ENCODE results near the gene CYREN. TPM values are rescaled to one million over a fixed set of nuclear protein-coding genes. Genes with fewer than 3 reads are reported as not detected.

The CYREN gene
- total RNA-seq, 4 donors from 2014 or later = 40.3 to 54.4 (median 46.8) TPM

DNA sequence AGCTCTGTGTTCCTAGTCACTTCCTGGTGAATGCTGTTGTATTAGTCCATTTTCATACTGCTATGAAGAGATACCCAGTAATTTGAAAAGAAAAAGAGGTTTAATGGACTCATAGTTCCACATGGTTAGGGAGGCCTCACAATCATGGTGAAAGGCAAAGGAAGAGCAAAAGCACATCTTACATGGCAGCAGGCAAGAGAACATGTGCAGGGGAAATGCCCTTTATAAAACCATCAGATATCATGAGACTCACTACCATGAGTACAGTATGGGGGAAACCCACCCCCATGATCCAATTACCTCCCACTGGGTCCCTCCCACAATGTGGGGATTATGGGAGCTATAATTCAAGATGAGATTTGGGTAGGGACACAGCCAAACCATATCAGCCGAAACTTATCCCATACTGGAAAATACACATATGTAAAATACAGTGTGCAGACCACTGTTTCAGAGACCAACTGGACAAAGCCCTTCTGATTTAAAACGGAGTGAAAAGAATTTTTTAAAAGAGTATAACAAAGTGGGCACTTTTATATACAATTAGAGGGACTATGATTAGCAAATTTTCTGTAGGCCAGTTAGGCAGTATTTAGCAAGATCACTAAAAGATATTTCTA, 8.0 kb downstream of the CYREN start:
- intact Hi-C loops (cut with DNase I) = loop anchor here (10.0 kb wide), 1 partner anchor 508 kb away; no protein-coding TSS in a partner anchor
- WGBS, 2 donors = 90 to 93% methylated on average over 2 of the region's 2 CpGs
- Histone ChIP-seq H3K4me3 (replicated peaks in 1 of 3) (no peak overlapping the region), H3K9me3 (no peaks in the 10 kb centered on the region), H3K36me3 (peaks cover 17 to 22% of the 10 kb centered on the region in 2 donors), H3K27ac (peak overlapping the region in 1 of 3 donors; percentile 43), H3K27me3 (no peaks in the 10 kb centered on the region), H3K4me1 (peaks cover 2 to 51% of the 10 kb centered on the region in 2 donors)
- TF ChIP-seq CTCF (IDR thresholded peaks at IDR 0.05) (no peak), POLR2A (IDR thresholded peaks at IDR 0.05) (no peak)
- no peak for DNase-seq

DNA sequence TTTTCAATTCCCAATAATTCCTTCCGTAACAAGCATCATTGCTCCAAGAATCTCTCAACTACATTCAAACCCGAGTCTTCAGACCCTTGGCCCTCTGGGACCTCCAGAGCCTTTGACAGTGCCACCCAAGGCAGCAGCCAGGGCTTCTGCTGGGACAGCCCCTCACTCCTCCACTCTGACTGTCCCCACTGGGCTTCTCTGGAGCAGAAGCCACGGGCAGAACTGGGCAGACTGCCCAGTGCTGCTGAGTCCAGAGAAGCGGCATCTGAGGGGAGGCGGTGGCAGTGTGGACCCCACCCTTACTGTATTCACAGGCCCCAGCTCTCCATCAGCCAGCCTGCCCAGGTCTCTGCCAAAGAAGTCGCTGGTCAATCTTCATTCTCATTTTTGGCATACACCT, 8.8 kb downstream of the CYREN start:
- intact Hi-C loops (cut with DNase I) = loop anchor here (10.0 kb wide), 1 partner anchor 507 kb away; no protein-coding TSS in a partner anchor
- 69 to 89% methylated on average over 6 of the region's 6 CpGs for WGBS, 2 donors

GRCh38 chr7:135160858-135161653, 9.5 kb downstream of the CYREN start:
- Histone ChIP-seq H3K36me3 (peaks cover 3 to 10% of the 10 kb centered on the region in 2 donors), H3K9me3 (no peaks in the 10 kb centered on the region), H3K4me1 (peaks cover 0 to 48% of the 10 kb centered on the region in 2 donors), H3K27me3 (no peaks in the 10 kb centered on the region), H3K27ac (peak overlapping the region; percentile 6 to 58 (median 43)), H3K4me3 (replicated peaks in 1 of 3) (no peak overlapping the region)
- TF ChIP-seq POLR2A (IDR thresholded peaks at IDR 0.05) = no peak
- 70 to 71% methylated on average over 9 of the region's 9 CpGs for WGBS, 2 donors
- intact Hi-C loops (cut with DNase I) = loop anchor here (10.0 kb wide), 1 partner anchor 506 kb away; no protein-coding TSS in a partner anchor
- no peak for DNase-seq

More for the DNA sequence above, 8.8 kb downstream of the CYREN start:
- no peak for DNase-seq
- Histone ChIP-seq H3K9me3 (no peaks in the 10 kb centered on the region), H3K4me1 (peaks cover 0 to 51% of the 10 kb centered on the region in 2 donors), H3K27ac (peak overlapping the region in 2 of 3 donors; percentile 43 to 58), H3K27me3 (no peaks in the 10 kb centered on the region), H3K4me3 (replicated peaks in 1 of 3) (no peak overlapping the region), H3K36me3 (peaks cover 9 to 15% of the 10 kb centered on the region in 2 donors)
- TF ChIP-seq POLR2A (IDR thresholded peaks at IDR 0.05) (no peak), CTCF (IDR thresholded peaks at IDR 0.05) (no peak)

DNA sequence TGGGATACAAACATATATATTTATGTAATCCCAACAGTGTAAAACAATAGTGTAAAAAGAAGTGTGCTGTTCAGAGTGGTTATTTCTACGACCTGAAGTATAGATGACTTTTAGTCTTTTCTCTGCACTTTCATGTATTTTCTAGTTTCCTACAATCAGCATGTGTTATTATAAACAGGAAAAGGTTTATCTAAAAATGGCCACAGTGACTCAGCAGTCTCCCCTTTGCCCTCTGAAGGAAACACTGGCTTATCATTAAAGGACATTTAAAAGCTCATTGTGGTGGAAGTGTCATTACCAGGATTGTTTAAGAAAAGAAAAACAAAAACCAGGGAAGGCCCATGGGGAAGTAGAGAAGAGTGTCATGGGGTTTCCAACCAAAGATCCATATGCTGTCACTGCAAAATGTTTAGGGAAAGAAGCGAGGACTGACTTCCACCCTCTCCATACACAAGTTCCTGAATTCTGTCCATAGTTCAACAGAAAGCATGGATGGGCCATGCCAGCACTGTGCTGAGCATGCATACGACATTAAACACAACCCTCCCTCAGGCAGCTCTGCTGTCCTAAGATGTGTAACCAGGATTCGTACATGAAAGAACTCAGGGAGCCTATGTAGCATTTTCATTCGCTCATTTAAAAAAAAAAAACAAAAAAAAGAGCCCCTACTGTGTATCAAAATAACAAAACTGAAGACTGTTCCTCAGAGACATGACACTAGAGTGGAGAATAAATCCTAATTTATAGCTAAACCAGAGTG, 10.2 kb downstream of the CYREN start:
- intact Hi-C loops (cut with DNase I) = loop anchor here (10.0 kb wide), 1 partner anchor 505 kb away; no protein-coding TSS in a partner anchor
- H3K4me1 ChIP-seq = peaks cover 0 to 41% of the 10 kb centered on the region in 2 donors

More for the DNA sequence above, 10.2 kb downstream of the CYREN start:
- Histone ChIP-seq H3K9me3 (no peaks in the 10 kb centered on the region), H3K27ac (peak overlapping the region; percentile 6 to 58 (median 57)), H3K36me3 (peaks cover 0 to 3% of the 10 kb centered on the region in 2 donors), H3K27me3 (no peaks in the 10 kb centered on the region), H3K4me3 (replicated peaks in 1 of 3) (no peak overlapping the region)
- DNase-seq = no peak
- WGBS, 2 donors = 66 to 72% methylated on average over 5 of the region's 5 CpGs
- no peak for TF ChIP-seq CTCF (IDR thresholded peaks at IDR 0.05)
- TF ChIP-seq POLR2A (IDR thresholded peaks at IDR 0.05) = no peak

All from thyroid gland (tissue), 4 donors.